K562 (cell line): Measurements from ENCODE around the gene VRK2. TPM values are rescaled to one million over a fixed set of nuclear protein-coding genes. Genes with fewer than 3 reads are reported as not detected.

Experiments used
- ATAC-seq: fragments of 200-7000 bp; cut with Tn5 transposase; 3 replicates; pipeline ENCODE4 v1.9.1; 2020; ENCODE audit warnings: moderate library complexity
- BruUV-seq: library from RNA; stranded (reverse); fragments of 400-500 nt; replicated peaks from 2 replicates; lab custom pipeline; 2021; lab: Mats Ljungman, UMichigan
- CTCF ChIA-PET: fragments of 300-600 bp; formaldehyde crosslinking; extraction: SDS; loops from one replicate; lab custom pipeline; 2021; ENCODE audit warnings: low intra/inter-chr PET ratio; lab: Yijun Ruan, JAX
- POLR2A ChIA-PET: fragments of 300-600, 350-650 bp; sonication (Branson Sonifier 250); formaldehyde crosslinking; extraction: SDS; loops from one replicate; lab custom pipeline; 2021; ENCODE audit warnings: antibody characterized with exemption, inconsistent platforms; lab: Yijun Ruan, JAX
- DNase-seq, 4 experiments: peaks; one replicate each; pipeline versions ENCODE4 v3.0.0 to v3.0.0-alpha.2; 2011 to 2018; ENCODE audit warnings: low spot score in 3 of 4, mixed read lengths in 3 of 4; ENCODE audit errors: extremely low read depth in 1 of 4
- FAIRE-seq: peaks from 2 replicates; lab custom pipeline; 2011; peaks lifted over from hg19 to GRCh38; lab: Jason Lieb, UNC
- H2AFZ ChIP-seq: 2 replicates; pipeline ENCODE4 v1.6.0; 2011; ENCODE audit warnings: low read depth, low read length, control low read depth, inconsistent platforms
- H3K27ac ChIP-seq: fragments of 200-600 bp; 3 replicates; pipeline ENCODE4 v1.8.0; 2011; ENCODE audit warnings: low read depth, mild to moderate bottlenecking, control low read depth, inconsistent platforms, low read length, moderate library complexity, mixed read lengths; ENCODE audit errors: extremely low read depth
- H3K27me3 ChIP-seq, 2 experiments: fragments of 300-600 bp in 1 of 2; 2 replicates in 1 of 2; 3 replicates in 1 of 2; pipeline versions ENCODE4 v1.6.0 to v1.8.0; 2011; ENCODE audit warnings: inconsistent platforms in 2 of 2, low read length in 2 of 2, mild to moderate bottlenecking in 1 of 2, mixed read lengths in 1 of 2, moderate library complexity in 1 of 2; ENCODE audit not compliant: control insufficient read depth in 2 of 2, insufficient read depth in 2 of 2
- H3K36me3 ChIP-seq: fragments of 300-600 bp; 3 replicates; pipeline ENCODE4 v1.8.0; 2011; ENCODE audit warnings: mild to moderate bottlenecking, low read length, inconsistent platforms; ENCODE audit not compliant: control insufficient read depth, insufficient read depth
- H3K4me1 ChIP-seq, 2 experiments: fragments of 200-600 bp in 1 of 2; replicated peaks in 1 of 2; 2 replicates in 1 of 2; 3 replicates in 1 of 2; pipeline versions ENCODE4 v1.5.1 to v1.8.0; 2011; ENCODE audit warnings: inconsistent platforms in 2 of 2, low read length in 2 of 2, mild to moderate bottlenecking in 1 of 2, mixed read lengths in 1 of 2, moderate library complexity in 1 of 2; ENCODE audit not compliant: control insufficient read depth in 2 of 2, insufficient read depth in 2 of 2
- H3K4me2 ChIP-seq: 2 replicates; pipeline ENCODE4 v1.6.1; 2011; ENCODE audit warnings: low read length, control low read depth, inconsistent platforms, mixed read lengths; ENCODE audit not compliant: insufficient read depth
- H3K4me3 ChIP-seq: fragments of 200-600 bp; sonication (generic), shearing (Covaris generic); 2 replicates; pipeline ENCODE4 v1.5.1; 2016; ENCODE audit warnings: control low read depth, inconsistent platforms
- H3K79me2 ChIP-seq: fragments of 200-600 bp; 3 replicates; pipeline ENCODE4 v1.8.0; 2011; ENCODE audit warnings: low read length, inconsistent platforms; ENCODE audit not compliant: control insufficient read depth, insufficient read depth
- H3K9ac ChIP-seq, 2 experiments: 2 replicates each; pipeline versions ENCODE4 v1.6.0 to v1.6.1; 2011; ENCODE audit warnings: low read depth in 2 of 2, low read length in 2 of 2, control low read depth in 1 of 2, inconsistent platforms in 1 of 2, mild to moderate bottlenecking in 1 of 2, mixed read lengths in 1 of 2; ENCODE audit not compliant: insufficient read depth in 1 of 2
- H3K9me1 ChIP-seq: one replicate; pipeline ENCODE4 v1.6.0; 2011; ENCODE audit warnings: inconsistent platforms, mild to moderate bottlenecking, low read length, moderate library complexity; ENCODE audit not compliant: control insufficient read depth, insufficient read depth
- H3K9me3 ChIP-seq: replicated peaks from 2 replicates; pipeline ENCODE4 v1.5.1; 2011; ENCODE audit warnings: low read depth, low read length, inconsistent platforms; ENCODE audit not compliant: control insufficient read depth, insufficient read depth
- H4K20me1 ChIP-seq: replicated peaks from 2 replicates; pipeline ENCODE4 v1.6.1; 2011; ENCODE audit warnings: low read length, inconsistent platforms, mixed read lengths; ENCODE audit not compliant: control insufficient read depth, insufficient read depth
- CEBPB ChIP-seq: fragments of 450-650 bp; IDR thresholded peaks from 2 replicates; pipeline ENCODE4 v1.6.1; 2016; ENCODE audit warnings: missing genetic modification characterization, missing compliant biosample characterization
- CEBPG ChIP-seq, 3 experiments: fragments of 200-800 bp in 1 of 3; sonication (Bioruptor generic) in 1 of 3; sonication (generic) in 1 of 3; formaldehyde crosslinking in 1 of 3; IDR thresholded peaks in 2 of 3; conservative IDR thresholded peaks in 1 of 3; 2 replicates each; pipeline versions ENCODE4 v1.6.1 to v1.8.0; 2016 to 2022; ENCODE audit warnings: missing compliant biosample characterization in 2 of 3, missing genetic modification characterization in 2 of 3, mild to moderate bottlenecking in 1 of 3, missing genetic modification reagents in 1 of 3
- DPF2 ChIP-seq: fragments of 450-650 bp; IDR thresholded peaks from 2 replicates; pipeline ENCODE4 v1.6.1; 2016
- E4F1 ChIP-seq: fragments of 250-450 bp; sonication (Bioruptor Pico); IDR thresholded peaks from 2 replicates; pipeline ENCODE4 v1.5.0; 2021; ENCODE audit warnings: mild to moderate bottlenecking, borderline replicate concordance
- MITF ChIP-seq: IDR thresholded peaks from 2 replicates; pipeline ENCODE4 v1.6.1; 2014; ENCODE audit warnings: antibody characterized with exemption
- MNT ChIP-seq, 2 experiments: fragments of 450-650 bp; conservative IDR thresholded peaks; 2 replicates each; pipeline ENCODE4 v1.6.1; 2017; ENCODE audit warnings: mild to moderate bottlenecking in 2 of 2, moderate library complexity in 2 of 2
- WGBS: fragments of 100-300 bp; shearing (Covaris generic); methylation state at CpG from one replicate; pipeline ENCODE4 v1.1.6; 2016; ENCODE audit warnings: low coverage, mixed read lengths; ENCODE audit not compliant: insufficient coverage; ENCODE audit errors: missing lambda C conversion rate; 5-methylcytosine and 5-hydroxymethylcytosine counted together
- in situ Hi-C: fragments of 300-500 bp; cut with MboI; formaldehyde crosslinking; loops from 4 replicates; pipeline ENCODE4 v1.15.0; 2018; ENCODE audit warnings: inconsistent platforms, mixed read lengths
- intact Hi-C: fragments of 100-400 bp; cut with micrococcal nuclease; formaldehyde crosslinking; loops from 2 replicates; pipeline ENCODE4 v1.14.2; 2022
- polyA plus RNA-seq, 8 experiments: library from polyadenylated mRNA; depleted of rRNA in 4 of 8; stranded (reverse) in 5 of 8; unstranded in 3 of 8; fragments of >200 nt; fragmentation: Nextera tagmentation in 2 of 8; fragmentation: Illumina TruSeq in 1 of 8; extraction: Ambion mirVana in 2 of 8; extraction: Trizol in 1 of 8; gene quantifications; 2 replicates each; pipeline versions ENCODE4 v1.2.1 to v1.2.3, GENCODE V29; 2011 to 2014; ENCODE audit warnings: inconsistent platforms in 1 of 8, missing spikeins in 1 of 8
- total RNA-seq, 7 experiments: library from RNA; depleted of rRNA in 6 of 7; stranded (reverse); fragments of >200 nt in 6 of 7; fragmentation: Illumina TruSeq in 2 of 7; extraction: Trizol in 2 of 7; gene quantifications; 2 replicates each; pipeline versions ENCODE4 v1.2.1 to v1.2.3, GENCODE V29; 2011 to 2021; ENCODE audit warnings: low replicate concordance in 1 of 7

VRK2 gene
- total and polyA plus RNA-seq, 9 of the 15 experiments (the other 6 are each of a cell fraction or from before 2014, with no cell fraction given), result 22.6 to 49.2 (median 36.2) TPM

GRCh38 chr2:58098254-58099095, 51.9 kb downstream of the VRK2 start:
- Histone ChIP-seq H3K4me3 (no peak overlapping the region), H3K36me3 (no peaks in the 10 kb centered on the region; the same call in 2 of the 3 replicates), H3K4me1 (peaks cover 0 to 2% of the 10 kb centered on the region in 2 experiments; a peak in 1 of 5 replicates), H3K79me2 (no peaks in the 10 kb centered on the region), H3K9ac (no peak overlapping the region), H4K20me1 (no peaks in the 10 kb centered on the region), H3K27me3 (no peaks in the 10 kb centered on the region), H3K27ac (no peak overlapping the region), H3K4me2 (no peak overlapping the region), H2AFZ (no peak overlapping the region), H3K9me1 (no peaks in the 10 kb centered on the region), H3K9me3 (no peaks in the 10 kb centered on the region; the same call in 1 of the 2 replicates)
- WGBS, result 71% methylated on average over 4 of the region's 4 CpGs
- FAIRE-seq, result no peak
- no peak for DNase-seq
- in situ Hi-C loops (no loop called here), intact Hi-C loops (no loop called here)
- POLR2A ChIA-PET, result interaction anchor here (0.7 to 0.8 kb wide), 2 partner anchors 11 to 14 kb away, joined by 3 read pairs; no protein-coding TSS in a partner anchor
- TF ChIP-seq CEBPB (tag), result peak; percentile 90
- 0 out of 2 replicates have a peak, but pooled peaks have one; percentile 12 for TF ChIP-seq DPF2
- no peak for TF ChIP-seq MITF
- TF ChIP-seq MNT (conservative IDR thresholded peaks at IDR 0.05), result no peak
- no peak for TF ChIP-seq CEBPG (CRISPR knock-in tag; IDR thresholded peaks at IDR 0.05)
- peak; percentile 55 to 81; a peak in 3 of 4 replicates for TF ChIP-seq CEBPG (tag; conservative IDR thresholded peaks at IDR 0.05 in 1 of 2, IDR thresholded peaks at IDR 0.05 in 1 of 2)
- TF ChIP-seq E4F1 (CRISPR knock-in tag), result no peak
- peak; percentile 72 for ATAC-seq
- CTCF ChIA-PET, result no interaction called here
- BruUV-seq, result no TSS peak
